Adrenal gland (tissue), 5 donors: ENCODE data around the gene SEMA3E.

ENCODE experiments used
- CTCF ChIP-seq, 6 experiments: fragments of 450-650 bp in 4 of 6; fragments of 200-600 bp in 2 of 6; sonication (generic) in 1 of 6; IDR thresholded peaks; 1 replicate in 5 of 6; 2 replicates in 1 of 6; pipeline versions ENCODE4 v1.5.1 to v1.8.0; 2016 to 2021; ENCODE audit warnings: antibody characterized with exemption in 6 of 6, mild to moderate bottlenecking in 2 of 6, moderate library complexity in 1 of 6
- POLR2A ChIP-seq, 2 donors: fragments of 450-650 bp; IDR thresholded peaks; one replicate each; pipeline ENCODE4 v1.6.1; 2017; ENCODE audit warnings: antibody characterized with exemption in 2 of 2, mild to moderate bottlenecking in 2 of 2, moderate library complexity in 1 of 2
- donor health status: DM: no; HTN: no; CAD: no.

GRCh38 chr7:83347945-83348444 lies 300.9 kb downstream of the SEMA3E start:
- TF ChIP-seq CTCF (IDR thresholded peaks at IDR 0.05), result no peak
- no peak for TF ChIP-seq POLR2A (IDR thresholded peaks at IDR 0.05)
